Loucy (cell line): ENCODE data around the gene TP53INP2.

Experiments used
- CTCF ChIP-seq: fragments of 200-600 bp; sonication (generic); conservative IDR thresholded peaks from 2 replicates; pipeline ENCODE4 v1.5.1; 2014; ENCODE audit warnings: mild to moderate bottlenecking, antibody characterized with exemption, low read length
- EZH2phosphoT487 ChIP-seq: fragments of 200-600 bp; IDR thresholded peaks from 2 replicates; pipeline ENCODE4 v1.6.1; 2018; ENCODE audit warnings: antibody characterized with exemption, mild to moderate bottlenecking, moderate library complexity, borderline replicate concordance

GRCh38 chr20:34751453-34751852 is 47.3 kb downstream of the TP53INP2 start:
- TF ChIP-seq CTCF: no peak
- no peak for TF ChIP-seq EZH2phosphoT487
